Neuronal stem cell (in vitro differentiated cells): Measurements from ENCODE around the gene DBNDD2.
A peak's percentile ranks its signal among the peaks of the same experiment; 100 is the strongest.

ENCODE experiments used
- DNase-seq: peaks from one replicate; pipeline ENCODE4 v3.0.0-alpha.2; 2013; ENCODE audit warnings: low spot score
- H2AFZ ChIP-seq: one replicate; pipeline ENCODE4 v1.6.1; 2013; ENCODE audit warnings: mild to moderate bottlenecking, low read length, inconsistent platforms
- H2AK5ac ChIP-seq: 2 replicates; pipeline ENCODE4 v1.6.1; 2013; ENCODE audit warnings: low read depth, mild to moderate bottlenecking, inconsistent platforms, low read length, moderate library complexity, mixed read lengths
- H2BK120ac ChIP-seq: 2 replicates; pipeline ENCODE4 v1.6.1; 2013; ENCODE audit warnings: low read depth, mild to moderate bottlenecking, inconsistent platforms, low read length, moderate library complexity, mixed read lengths
- H2BK12ac ChIP-seq: one replicate; pipeline ENCODE4 v1.6.1; 2013; ENCODE audit warnings: low read length, inconsistent platforms
- H2BK15ac ChIP-seq: 2 replicates; pipeline ENCODE4 v1.6.1; 2013; ENCODE audit warnings: mild to moderate bottlenecking, low read length, inconsistent platforms, mixed read lengths
- H2BK5ac ChIP-seq: one replicate; pipeline ENCODE4 v1.6.1; 2013; ENCODE audit warnings: inconsistent platforms, mild to moderate bottlenecking, low read length, moderate library complexity
- H3K14ac ChIP-seq: one replicate; pipeline ENCODE4 v1.6.1; 2013; ENCODE audit warnings: low read length, inconsistent platforms
- H3K18ac ChIP-seq: 2 replicates; pipeline ENCODE4 v1.6.1; 2013; ENCODE audit warnings: low read length, inconsistent platforms
- H3K23ac ChIP-seq: 2 replicates; pipeline ENCODE4 v1.6.1; 2013; ENCODE audit warnings: low read depth, mild to moderate bottlenecking, mixed read lengths, low read length, inconsistent platforms; ENCODE audit not compliant: poor library complexity
- H3K27ac ChIP-seq: replicated peaks from 3 replicates; pipeline ENCODE4 v1.5.1; 2013; ENCODE audit warnings: low read length, inconsistent platforms
- H3K27me3 ChIP-seq, 3 experiments: 2 replicates each; pipeline ENCODE4 v1.6.1; 2013; ENCODE audit warnings: low read length in 3 of 3, mild to moderate bottlenecking in 2 of 3, inconsistent platforms in 1 of 3, low read depth in 1 of 3, mixed read lengths in 1 of 3, moderate library complexity in 1 of 3; ENCODE audit not compliant: control insufficient read depth in 3 of 3, insufficient read depth in 3 of 3
- H3K36me3 ChIP-seq, 2 donors: replicated peaks in 1 of 2; 2 replicates each; pipeline ENCODE4 v1.6.1; 2013; ENCODE audit warnings: low read length in 2 of 2; ENCODE audit not compliant: control insufficient read depth in 2 of 2, insufficient read depth in 2 of 2
- H3K4ac ChIP-seq: 2 replicates; pipeline ENCODE4 v1.6.1; 2013; ENCODE audit warnings: inconsistent platforms, mild to moderate bottlenecking, low read length, moderate library complexity
- H3K4me1 ChIP-seq, 2 donors: 1 replicate in 1 of 2; 2 replicates in 1 of 2; pipeline ENCODE4 v1.6.1; 2013; ENCODE audit warnings: low read length in 2 of 2, low read depth in 1 of 2; ENCODE audit not compliant: control insufficient read depth in 2 of 2, insufficient read depth in 1 of 2
- H3K4me2 ChIP-seq: one replicate; pipeline ENCODE4 v1.6.1; 2013; ENCODE audit warnings: mild to moderate bottlenecking, low read length, inconsistent platforms; ENCODE audit not compliant: insufficient read depth, poor library complexity, severe bottlenecking
- H3K4me3 ChIP-seq, 2 donors: 2 replicates each; pipeline ENCODE4 v1.5.1; 2013; ENCODE audit warnings: low read length in 2 of 2, mild to moderate bottlenecking in 2 of 2, inconsistent platforms in 1 of 2, moderate library complexity in 1 of 2
- H3K79me1 ChIP-seq: one replicate; pipeline ENCODE4 v1.6.1; 2013; ENCODE audit warnings: low read depth, mild to moderate bottlenecking, inconsistent platforms, low read length, moderate library complexity
- H3K9ac ChIP-seq: one replicate; pipeline ENCODE4 v1.6.1; 2013; ENCODE audit warnings: mild to moderate bottlenecking, low read depth, low read length, inconsistent platforms; ENCODE audit not compliant: poor library complexity
- H3K9me3 ChIP-seq, 2 donors: replicated peaks in 1 of 2; 2 replicates each; pipeline versions ENCODE3 to v1.6.1; 2013; ENCODE audit warnings: low read length in 2 of 2, mild to moderate bottlenecking in 2 of 2, inconsistent platforms in 1 of 2, low read depth in 1 of 2, mixed read lengths in 1 of 2, moderate library complexity in 1 of 2; ENCODE audit not compliant: control insufficient read depth in 2 of 2, insufficient read depth in 1 of 2
- H4K8ac ChIP-seq: one replicate; pipeline ENCODE4 v1.6.1; 2013; ENCODE audit warnings: low read depth, mild to moderate bottlenecking, inconsistent platforms, low read length, moderate library complexity
- H4K91ac ChIP-seq: one replicate; pipeline ENCODE4 v1.6.1; 2013; ENCODE audit warnings: low read length, low read depth, mild to moderate bottlenecking, inconsistent platforms; ENCODE audit not compliant: poor library complexity
- WGBS, 2 donors: extraction: QIAGEN DNeasy Blood & Tissue Kit; methylation state at CpG; one replicate each; pipeline ENCODE4 v1.1.7; 2013; ENCODE audit warnings: missing lambda C conversion rate in 2 of 2, mixed read lengths in 1 of 2; ENCODE audit not compliant: insufficient read length in 2 of 2, insufficient replicate concordance in 1 of 2; ENCODE audit errors: extremely low coverage in 2 of 2; 5-methylcytosine and 5-hydroxymethylcytosine counted together

DBNDD2 gene

GRCh38 chr20:45368221-45368980, 39.7 kb upstream of the DBNDD2 start:
- peaks cover 2% of the 10 kb centered on the region for H3K79me1 ChIP-seq
- no peak overlapping the region for H3K23ac ChIP-seq
- peaks cover 5 to 8% of the 10 kb centered on the region in 2 donors for H3K4me1 ChIP-seq
- no peak overlapping the region for H3K4ac ChIP-seq
- H3K9ac ChIP-seq, result no peak overlapping the region
- H2AK5ac ChIP-seq, result no peak overlapping the region
- no peak overlapping the region for H3K18ac ChIP-seq
- no peaks in the 10 kb centered on the region for H3K9me3 ChIP-seq
- H4K8ac ChIP-seq, result no peak overlapping the region
- no peak overlapping the region for H3K14ac ChIP-seq
- no peak overlapping the region for H2BK5ac ChIP-seq
- no peak overlapping the region for H2AFZ ChIP-seq
- no peak overlapping the region for H2BK120ac ChIP-seq
- H4K91ac ChIP-seq, result no peak overlapping the region
- H2BK15ac ChIP-seq, result no peak overlapping the region
- no peak for DNase-seq
- WGBS, 2 donors, result no CpG with 5 or more reads among the region's 6 CpGs
- no peak overlapping the region for H3K4me3 ChIP-seq
- no peak overlapping the region for H2BK12ac ChIP-seq
- no peak overlapping the region for H3K27ac ChIP-seq
- peaks cover 20 to 41% of the 10 kb centered on the region in 2 donors for H3K36me3 ChIP-seq
- H3K4me2 ChIP-seq, result no peak overlapping the region
- H3K27me3 ChIP-seq, result peaks cover 0 to 6% (median 0%) of the 10 kb centered on the region in 3 experiments

GRCh38 chr20:45370571-45371160, 37.4 kb upstream of the DBNDD2 start:
- H3K18ac ChIP-seq, result no peak overlapping the region
- no peak overlapping the region for H2BK12ac ChIP-seq
- peaks cover 18 to 36% of the 10 kb centered on the region in 2 donors for H3K36me3 ChIP-seq
- peaks cover 0 to 6% (median 0%) of the 10 kb centered on the region in 3 experiments for H3K27me3 ChIP-seq
- H3K14ac ChIP-seq, result no peak overlapping the region
- H3K4me2 ChIP-seq, result no peak overlapping the region
- no peak overlapping the region for H3K9ac ChIP-seq
- whole genome bisulfite sequencing, 2 donors, result no CpG with 5 or more reads among the region's 3 CpGs
- no peak overlapping the region for H2BK5ac ChIP-seq
- H3K27ac ChIP-seq, result no peak overlapping the region
- H2AK5ac ChIP-seq, result no peak overlapping the region
- no peak overlapping the region for H2AFZ ChIP-seq
- DNase-seq, result no peak
- H3K9me3 ChIP-seq, result no peaks in the 10 kb centered on the region
- no peak overlapping the region for H3K4ac ChIP-seq
- H3K4me3 ChIP-seq, result no peak overlapping the region
- H4K8ac ChIP-seq, result no peak overlapping the region
- no peak overlapping the region for H4K91ac ChIP-seq
- peaks cover 2% of the 10 kb centered on the region for H3K79me1 ChIP-seq
- H2BK15ac ChIP-seq, result no peak overlapping the region
- H3K4me1 ChIP-seq, result peaks cover 0 to 6% of the 10 kb centered on the region in 2 donors
- no peak overlapping the region for H3K23ac ChIP-seq
- H2BK120ac ChIP-seq, result no peak overlapping the region

DNA sequence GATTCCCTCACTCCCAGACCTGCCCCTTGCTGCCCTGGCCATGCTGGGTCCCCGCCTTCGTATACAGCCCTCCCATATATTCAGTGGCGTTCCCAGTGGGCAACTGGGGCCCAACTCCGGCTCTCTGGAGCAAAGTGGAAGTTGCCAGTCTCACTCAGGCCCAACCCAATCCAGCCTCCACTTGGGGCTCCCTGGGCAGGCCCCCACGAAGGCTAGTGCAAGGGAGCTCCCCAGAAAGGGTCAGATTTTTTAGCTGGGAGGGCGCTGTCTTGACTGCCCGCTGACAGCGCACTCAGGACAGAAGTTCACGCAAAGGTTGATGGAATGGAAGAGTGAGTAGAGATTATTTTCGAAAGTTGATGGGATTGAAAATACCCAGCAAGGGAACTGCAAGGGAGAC, 35.8 kb upstream of the DBNDD2 start:
- Histone ChIP-seq H3K4me3 (no peak overlapping the region), H3K79me1 (no peaks in the 10 kb centered on the region), H3K4me2 (no peak overlapping the region), H2BK120ac (no peak overlapping the region), H3K9ac (no peak overlapping the region), H4K8ac (no peak overlapping the region), H3K23ac (no peak overlapping the region), H3K36me3 (peaks cover 6 to 23% of the 10 kb centered on the region in 2 donors), H4K91ac (no peak overlapping the region), H3K9me3 (no peaks in the 10 kb centered on the region), H2BK5ac (no peak overlapping the region), H3K27ac (no peak overlapping the region), H3K4ac (no peak overlapping the region), H2AK5ac (peak overlapping the region; percentile 36), H3K18ac (no peak overlapping the region), H3K4me1 (peaks cover 0 to 6% of the 10 kb centered on the region in 2 donors), H2BK15ac (no peak overlapping the region), H2BK12ac (no peak overlapping the region), H2AFZ (no peak overlapping the region), H3K14ac (no peak overlapping the region), H3K27me3 (peaks cover 0 to 6% (median 0%) of the 10 kb centered on the region in 3 experiments)
- DNase-seq, result no peak
- 100% methylated on average over 1 of the region's 10 CpGs; no CpG with 5 or more reads in 1 of the 2 donors for WGBS, 2 donors

GRCh38 chr20:45372646-45373352, 35.3 kb upstream of the DBNDD2 start:
- H2BK5ac ChIP-seq, result no peak overlapping the region
- H3K18ac ChIP-seq, result peak overlapping the region; percentile 69
- H3K4ac ChIP-seq, result no peak overlapping the region
- H3K27me3 ChIP-seq, result peaks cover 0 to 6% (median 0%) of the 10 kb centered on the region in 3 experiments
- no peak for DNase-seq
- H3K36me3 ChIP-seq, result peaks cover 3 to 19% of the 10 kb centered on the region in 2 donors
- no peak overlapping the region for H2BK15ac ChIP-seq
- H3K14ac ChIP-seq, result no peak overlapping the region
- H3K79me1 ChIP-seq, result no peaks in the 10 kb centered on the region
- peak overlapping the region; percentile 9 for H3K9ac ChIP-seq
- no peak overlapping the region for H4K91ac ChIP-seq
- no peak overlapping the region for H3K4me3 ChIP-seq
- no peaks in the 10 kb centered on the region for H3K9me3 ChIP-seq
- no peak overlapping the region for H2AFZ ChIP-seq
- H3K4me2 ChIP-seq, result peak overlapping the region; percentile 76
- peak overlapping the region; percentile 57 for H2AK5ac ChIP-seq
- H2BK12ac ChIP-seq, result no peak overlapping the region
- no peak overlapping the region for H3K27ac ChIP-seq
- WGBS, 2 donors, result no CpG with 5 or more reads among the region's 30 CpGs
- H4K8ac ChIP-seq, result no peak overlapping the region
- H3K23ac ChIP-seq, result peak overlapping the region; percentile 80
- H2BK120ac ChIP-seq, result no peak overlapping the region
- H3K4me1 ChIP-seq, result peaks cover 0 to 6% of the 10 kb centered on the region in 2 donors
